HG02678 (cell line): ENCODE results near the gene STXBP5L.
"Not testable (repeated sequence)": the region's sequence is repeated elsewhere in the genome, so short reads cannot be mapped to it uniquely, and the experiment has no call there.

ENCODE experiments used
- ATAC-seq: cut with Tn5 transposase; IDR thresholded peaks from one replicate; pipeline ENCODE4 v1.9.1; 2021; ENCODE audit warnings: mild to moderate bottlenecking, moderate library complexity; ENCODE audit not compliant: unreplicated experiment

Gene STXBP5L

DNA sequence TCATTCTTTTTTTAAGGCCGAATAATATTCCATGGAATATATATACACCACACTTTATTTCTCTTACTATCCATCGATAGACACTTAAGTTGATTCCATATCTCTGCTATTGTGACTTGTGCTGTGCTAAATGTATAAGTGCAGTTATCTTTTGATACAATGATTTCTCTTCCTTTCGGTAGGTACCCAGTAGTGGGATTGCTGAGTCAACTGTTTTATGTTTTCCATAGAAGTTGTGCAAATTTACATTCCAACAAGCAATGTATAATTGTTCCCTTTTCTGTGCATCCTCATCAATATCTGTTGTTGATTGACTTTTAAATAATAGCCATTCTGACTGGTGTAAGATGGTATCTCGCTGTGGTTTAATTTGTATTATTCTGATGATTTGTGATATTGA is 81.0 kb downstream of the STXBP5L start:
- ATAC-seq, result no peak

DNA sequence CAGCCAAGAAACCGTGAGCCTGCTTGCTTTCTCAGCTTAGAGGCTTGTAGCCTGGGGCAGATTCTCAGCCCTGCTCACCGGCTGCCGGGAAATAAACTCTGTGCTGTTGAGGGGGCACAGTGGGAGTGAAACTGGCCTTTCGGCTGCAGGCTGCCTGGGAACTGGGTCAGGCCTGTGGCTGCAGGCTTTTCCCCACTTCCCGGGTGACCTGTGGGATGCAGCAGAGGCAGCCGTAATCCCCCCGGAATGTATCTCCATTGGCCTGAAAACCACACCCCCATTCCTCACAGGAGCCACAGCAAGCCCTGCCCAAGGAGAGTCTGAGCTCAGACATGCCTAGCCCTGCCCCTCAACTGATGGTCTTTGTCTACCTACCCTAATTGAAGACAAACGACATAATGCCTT is 110.9 kb downstream of the STXBP5L start:
- ATAC-seq, result no peak

DNA sequence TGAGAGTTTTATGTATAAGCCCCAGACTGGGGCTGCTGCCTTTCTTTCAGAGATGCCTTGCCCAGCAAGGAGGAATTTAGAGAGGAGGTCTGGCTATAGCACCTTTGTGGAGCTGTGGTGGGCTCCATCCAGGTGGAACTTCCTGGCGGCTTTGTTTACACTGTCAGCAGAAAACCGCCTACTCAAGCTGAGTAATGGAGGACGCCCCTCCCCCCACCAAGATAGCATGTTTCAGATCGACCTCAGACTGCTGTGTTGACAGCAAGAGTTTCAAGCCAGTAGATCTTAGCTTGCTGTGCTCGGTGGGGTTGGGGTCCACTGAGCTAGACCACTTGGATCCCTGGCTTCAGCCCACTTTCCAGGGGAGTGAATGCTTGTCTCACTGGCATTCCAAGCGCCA is 155.6 kb downstream of the STXBP5L start:
- no peak for ATAC-seq

DNA sequence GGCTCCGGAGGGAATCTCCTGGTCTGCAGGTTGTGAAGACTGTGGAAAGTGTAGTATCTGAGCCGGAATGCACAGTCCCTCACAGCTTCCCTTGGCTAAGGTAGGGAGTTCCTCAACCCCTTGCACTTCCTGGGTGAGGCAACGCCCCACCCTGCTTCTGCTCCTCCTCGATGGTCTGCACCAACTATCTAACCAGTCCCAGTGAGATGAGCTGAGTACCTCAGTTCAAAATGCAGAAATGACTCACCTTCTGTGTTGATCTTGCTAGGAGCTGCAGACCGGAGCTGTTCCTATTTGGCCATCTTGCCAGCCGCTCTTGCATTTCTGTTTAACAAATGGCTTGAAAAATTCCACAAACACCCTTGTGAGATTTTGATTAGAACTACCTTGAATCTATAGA is 156.1 kb downstream of the STXBP5L start:
- ATAC-seq, result no peak

DNA sequence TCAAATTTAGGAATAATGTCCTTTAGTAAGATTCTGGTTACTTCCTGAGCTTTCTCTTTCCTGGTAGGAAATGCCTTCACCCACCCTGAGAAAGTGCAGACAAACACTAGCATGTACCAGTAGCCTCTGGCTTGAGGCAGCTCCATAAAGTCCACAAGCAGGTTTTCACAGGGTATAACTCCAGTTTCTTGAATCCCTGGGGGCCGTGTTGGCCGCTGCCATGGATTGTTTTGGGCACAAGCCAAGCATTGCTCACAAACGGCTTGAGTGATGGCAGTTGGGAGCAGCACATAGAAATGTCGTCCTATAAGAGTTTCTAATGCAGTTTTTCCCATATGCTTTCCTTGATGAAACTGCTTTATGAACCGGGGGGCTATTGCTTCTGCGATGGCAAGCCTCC is 164.1 kb downstream of the STXBP5L start:
- no peak for ATAC-seq

DNA sequence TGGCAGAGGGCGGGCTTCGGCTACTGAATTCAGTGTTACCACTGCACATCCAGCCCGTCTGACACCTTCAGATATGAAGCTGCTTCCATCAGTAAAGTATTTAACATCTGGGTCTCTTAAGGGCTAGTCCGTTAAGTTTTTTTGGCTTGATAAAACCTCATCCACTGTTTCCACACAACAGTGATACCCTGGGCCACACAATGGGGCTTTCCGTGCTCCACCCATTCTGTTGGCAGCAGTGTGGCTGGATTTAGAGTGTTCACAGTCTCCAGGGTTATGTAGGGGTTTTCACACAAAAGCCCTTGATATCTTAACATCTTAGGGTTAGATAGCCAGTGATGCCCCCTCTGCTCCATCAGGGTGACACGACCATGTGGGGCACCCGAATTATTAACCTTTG is 165.0 kb downstream of the STXBP5L start:
- no peak for ATAC-seq

DNA sequence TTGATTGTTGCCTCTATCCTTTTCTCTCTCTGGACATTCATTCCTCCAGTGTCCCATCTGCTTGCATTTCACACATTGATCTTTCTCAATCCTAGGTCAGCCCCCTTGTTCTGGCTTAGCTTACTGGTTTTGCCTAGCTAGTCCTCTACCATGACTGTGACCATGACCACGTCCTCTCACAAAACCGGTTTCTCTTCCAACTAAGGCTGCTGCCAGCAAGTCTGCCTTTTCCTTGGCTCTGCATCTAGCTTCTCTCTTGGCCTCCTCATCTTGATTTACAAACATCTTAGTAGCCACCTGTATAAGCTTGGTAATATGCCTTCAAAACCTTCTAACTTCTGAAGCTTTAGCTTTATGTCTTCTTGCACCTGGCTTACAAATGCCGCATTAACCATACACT is 167.2 kb downstream of the STXBP5L start:
- ATAC-seq, result no peak

DNA sequence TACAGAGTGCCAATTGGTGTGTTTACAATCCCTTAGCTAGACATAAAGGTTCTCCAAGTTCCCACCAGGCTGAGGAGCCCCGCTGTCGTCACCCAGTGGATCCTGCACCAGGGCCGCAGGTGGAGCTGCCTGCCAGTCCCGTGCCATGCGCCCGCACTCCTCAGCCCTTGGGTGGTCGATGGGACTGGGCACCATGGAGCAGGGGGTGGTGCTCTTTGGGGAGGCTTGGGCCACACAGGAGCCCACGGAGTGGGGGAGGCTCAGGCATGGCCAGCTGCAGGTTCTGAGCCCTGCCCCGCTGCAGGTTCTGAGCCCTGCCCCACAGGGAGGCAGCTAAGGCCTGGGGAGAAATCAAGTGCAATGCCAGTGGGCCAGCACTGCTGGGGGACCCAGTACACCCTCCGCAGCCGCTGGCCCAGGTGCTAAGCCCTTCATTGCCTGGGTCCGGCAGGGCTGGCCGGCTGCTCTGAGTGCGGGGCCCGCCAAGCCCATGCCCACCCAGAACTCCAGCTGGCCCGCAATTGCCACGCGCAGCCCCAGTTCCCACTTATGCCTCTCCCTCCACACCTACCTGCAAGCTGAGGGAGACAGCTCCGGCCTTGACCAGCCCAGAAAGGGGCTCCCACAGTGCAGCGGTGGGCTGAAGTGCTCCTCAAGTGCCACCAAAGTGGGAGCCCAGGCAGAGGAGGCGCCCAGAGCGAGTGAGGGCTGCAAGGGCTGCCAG is 170.5 kb downstream of the STXBP5L start:
- ATAC-seq, result not testable (repeated sequence)

DNA sequence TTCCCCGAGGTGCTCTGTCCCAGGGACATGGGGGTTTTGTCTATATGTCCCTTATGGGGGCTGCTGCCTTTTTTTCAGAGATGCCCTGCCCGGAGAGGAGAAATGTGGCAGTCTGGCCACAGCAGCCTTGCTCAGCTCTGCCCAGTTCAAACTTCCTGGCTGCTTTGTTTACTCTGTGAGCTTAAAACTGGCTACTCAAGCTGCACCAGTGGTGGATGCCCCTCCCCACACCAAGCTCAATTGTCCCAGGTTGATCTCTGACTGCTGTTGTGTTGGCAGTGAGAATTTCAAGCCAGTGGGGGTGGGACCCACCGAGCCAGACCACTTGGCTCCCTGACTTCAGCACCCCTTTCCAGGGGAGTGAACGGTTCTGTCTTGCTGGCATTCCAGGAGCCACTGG is 188.9 kb downstream of the STXBP5L start:
- ATAC-seq, result no peak

DNA sequence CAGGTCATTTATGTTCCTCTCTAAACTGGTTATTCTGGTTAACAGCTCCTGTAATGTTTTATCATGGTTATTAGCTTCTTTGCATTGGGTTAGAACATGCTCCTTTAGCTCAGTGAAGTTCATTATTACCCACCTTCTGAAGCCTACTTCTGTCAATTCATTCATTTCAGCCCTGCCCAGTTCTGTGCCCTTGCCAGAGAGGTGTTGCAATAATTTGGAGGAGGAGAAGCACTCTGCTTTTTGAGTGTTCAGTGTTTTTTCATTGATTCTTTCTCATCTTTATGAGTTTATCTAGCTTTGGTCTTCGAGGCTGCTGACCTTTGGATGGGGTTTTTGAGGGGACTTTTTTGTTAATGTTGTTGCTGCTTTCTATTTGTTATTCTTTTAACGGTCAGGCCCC is 203.1 kb downstream of the STXBP5L start:
- ATAC-seq, result not testable (repeated sequence)

DNA sequence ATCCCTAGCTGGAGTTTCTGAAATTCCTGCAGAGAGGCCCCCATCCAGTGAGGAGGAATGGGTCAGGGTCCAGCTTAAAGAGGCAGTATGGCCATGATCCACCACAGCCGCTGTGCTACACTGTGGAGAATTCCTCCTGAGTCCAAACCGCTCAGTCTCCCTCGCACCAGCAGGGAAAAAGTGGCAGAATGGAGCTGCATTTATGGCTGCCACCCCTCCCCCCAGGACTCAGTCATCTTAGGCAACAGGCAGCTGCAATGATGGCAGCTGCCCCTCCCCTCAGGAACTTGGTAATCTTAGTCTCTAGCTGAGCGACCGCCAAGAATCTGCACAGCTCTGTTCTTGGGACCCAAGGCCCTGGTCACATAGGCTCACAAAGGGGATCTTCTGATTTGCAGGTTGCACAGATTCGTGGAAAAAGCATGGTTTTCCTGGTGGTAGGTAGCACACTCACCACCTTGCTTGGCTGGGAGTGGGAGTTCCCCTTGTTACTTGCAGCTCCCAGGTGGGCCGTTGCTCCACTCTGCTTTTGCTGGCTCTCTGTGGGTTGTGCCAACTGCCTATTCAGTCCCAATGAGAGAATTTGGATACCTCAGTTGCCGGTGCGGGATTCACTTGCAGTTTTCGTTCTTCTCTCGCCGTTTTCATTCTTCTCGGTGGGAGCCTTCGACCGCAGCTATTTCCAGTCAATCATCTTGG is 204.1 kb downstream of the STXBP5L start:
- ATAC-seq, result no peak

DNA sequence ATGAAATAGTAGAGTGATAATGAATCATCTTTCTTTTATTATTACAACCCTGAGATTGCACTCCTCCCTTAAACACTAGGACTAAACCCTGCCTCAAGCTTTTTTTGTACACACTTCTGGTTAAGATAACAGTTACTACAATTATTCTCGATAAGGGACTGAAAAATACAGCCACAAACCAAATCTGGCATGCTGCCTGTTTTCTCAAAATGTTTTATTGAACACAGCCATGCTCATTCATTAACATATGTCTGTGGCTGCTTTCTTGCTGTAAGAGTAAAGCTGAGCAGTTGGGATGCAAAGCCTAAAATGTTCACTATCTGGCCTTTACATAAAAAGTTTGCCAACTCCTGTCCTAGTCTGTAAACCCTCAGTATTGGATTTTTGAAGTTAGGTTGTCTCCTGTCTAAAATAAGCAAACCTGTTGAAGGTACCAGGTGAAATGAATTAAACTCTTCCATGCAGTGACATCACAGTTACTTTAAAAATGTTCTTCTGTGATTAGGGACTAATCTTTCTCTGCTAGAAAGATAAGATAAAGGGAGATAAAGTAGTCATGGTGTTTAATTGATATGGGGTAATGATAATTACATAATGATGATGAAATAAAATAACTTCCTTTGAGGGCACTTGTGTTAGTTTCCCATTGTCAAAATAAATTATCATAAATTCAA is 218.2 kb downstream of the STXBP5L start:
- no peak for ATAC-seq

DNA sequence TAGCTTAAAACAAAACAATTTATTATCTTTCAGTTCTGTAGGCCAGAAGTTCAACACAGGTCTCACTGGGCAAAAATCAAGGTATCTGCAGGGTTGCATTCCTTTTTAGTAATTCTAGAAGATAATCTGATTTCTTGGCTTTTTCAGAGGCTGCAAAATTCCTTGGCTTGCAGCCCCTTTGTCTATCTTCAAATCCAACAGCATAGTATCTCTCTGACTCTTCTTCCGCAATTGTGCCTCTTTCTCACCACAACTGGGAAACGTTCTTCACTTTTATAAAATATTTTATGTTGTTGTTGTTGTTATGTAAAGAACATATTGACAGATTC is 218.7 kb downstream of the STXBP5L start:
- no peak for ATAC-seq

DNA sequence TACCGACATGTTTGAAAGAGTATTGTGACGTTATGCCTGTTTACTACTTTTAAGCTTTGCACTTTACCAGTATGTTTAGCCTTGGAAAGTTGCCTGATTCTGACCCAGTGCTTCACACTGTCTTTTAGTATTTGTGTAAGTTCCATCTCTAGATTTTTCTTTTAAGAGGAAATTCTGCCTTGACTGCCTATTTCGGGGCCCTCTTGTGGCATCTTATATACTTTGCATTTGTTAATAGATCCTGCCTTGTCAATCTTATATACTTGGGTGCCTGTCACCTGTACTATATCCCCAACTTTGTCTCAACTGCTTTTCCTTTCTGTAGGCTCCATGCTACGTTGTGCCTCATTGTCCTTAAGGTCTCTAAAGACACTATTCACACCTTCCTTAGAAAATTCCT is 244.6 kb downstream of the STXBP5L start:
- no peak for ATAC-seq

DNA sequence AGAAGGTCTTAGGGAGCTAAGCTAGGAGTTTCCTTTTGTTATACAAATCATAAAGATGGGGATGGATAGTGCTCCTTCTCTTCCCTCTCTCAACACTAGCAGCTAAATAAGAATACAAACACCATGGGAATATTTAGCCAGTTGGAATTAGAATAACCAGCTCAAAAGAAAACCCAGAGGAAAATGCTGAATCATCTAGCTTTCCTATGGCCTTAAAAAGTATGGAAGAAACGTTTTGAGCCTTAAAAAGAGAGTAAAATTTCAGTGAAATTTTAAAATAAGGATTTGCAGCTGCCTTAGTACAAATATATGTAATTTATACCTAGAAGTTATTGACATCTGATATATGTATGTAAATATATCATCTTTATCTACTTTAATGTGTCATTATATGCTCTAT is 245.8 kb downstream of the STXBP5L start:
- no peak for ATAC-seq

DNA sequence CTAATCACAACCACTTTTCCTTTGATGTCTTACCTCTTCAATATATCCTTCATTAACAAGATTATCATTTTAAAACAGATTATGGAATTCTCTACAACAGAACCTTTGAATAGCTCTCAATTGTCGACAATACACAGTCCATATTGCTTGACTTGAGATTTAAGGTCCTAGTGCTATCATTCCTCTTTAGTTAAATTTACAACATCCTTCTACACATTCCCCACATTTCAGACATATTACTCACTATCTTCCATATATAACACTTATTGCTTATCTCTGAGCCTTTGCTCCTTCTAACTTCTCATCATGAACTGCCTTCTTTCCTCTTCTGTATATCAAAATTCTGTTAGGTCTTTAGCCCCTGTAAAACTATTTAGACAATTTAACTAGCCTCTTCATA is 247.0 kb downstream of the STXBP5L start:
- no peak for ATAC-seq

DNA sequence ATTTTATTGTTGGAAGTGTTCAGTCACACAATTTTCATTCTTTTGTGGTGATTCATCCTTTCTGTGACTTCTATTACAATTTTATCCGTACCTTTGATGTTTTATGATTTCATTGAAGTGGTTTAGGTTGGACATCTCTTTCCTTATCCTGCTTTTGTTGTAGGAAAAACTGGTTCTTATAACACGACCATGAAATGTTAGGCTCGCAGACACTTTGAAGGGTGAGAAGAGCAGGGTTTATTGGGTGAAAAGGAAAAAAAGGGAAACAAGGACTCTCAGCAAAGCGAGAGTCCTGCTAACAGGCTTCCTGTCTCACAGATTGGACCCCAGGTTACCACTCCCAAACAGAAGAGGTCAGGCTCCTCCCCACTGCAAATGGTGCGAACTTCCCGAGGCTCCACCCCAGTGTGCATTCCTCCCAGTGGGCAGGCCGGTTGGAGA is 257.4 kb downstream of the STXBP5L start:
- ATAC-seq, result no peak

DNA sequence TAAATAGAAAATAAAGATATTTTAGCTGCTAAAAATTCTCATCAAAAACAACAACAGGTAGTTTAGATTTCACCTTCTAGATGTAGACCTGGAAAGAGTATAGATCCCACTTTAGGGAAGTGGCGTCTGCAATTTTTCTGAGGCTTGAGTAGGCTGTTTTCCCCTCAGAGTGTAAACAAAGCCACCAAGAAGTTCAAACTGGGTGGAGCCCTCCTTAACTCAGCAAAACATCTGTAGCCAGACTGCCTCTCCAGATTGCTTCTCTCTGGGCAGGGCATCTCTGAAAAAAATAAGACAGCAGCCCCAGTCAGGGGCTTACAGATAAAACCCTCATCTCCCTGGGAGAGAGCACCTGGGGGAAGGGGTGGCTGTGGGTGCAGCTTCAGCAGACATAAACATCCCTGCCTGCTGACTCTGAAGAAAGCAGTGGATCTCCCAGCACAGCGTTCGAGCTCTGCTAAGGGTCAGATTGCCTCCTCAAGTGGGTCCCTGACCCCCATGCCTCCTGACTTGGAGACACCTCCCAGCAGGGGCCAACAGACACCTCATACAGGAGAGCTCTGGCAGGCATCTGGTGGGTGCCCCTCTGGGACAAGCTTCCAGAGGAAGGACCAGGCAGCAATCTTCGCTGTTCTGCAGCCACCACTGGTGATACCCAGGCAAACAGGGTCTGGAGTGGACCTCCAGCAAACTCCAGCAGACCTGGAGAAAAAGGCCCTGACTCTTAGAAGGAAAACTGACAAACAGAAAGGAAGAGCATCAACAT is 259.6 kb downstream of the STXBP5L start:
- ATAC-seq, result no peak

DNA sequence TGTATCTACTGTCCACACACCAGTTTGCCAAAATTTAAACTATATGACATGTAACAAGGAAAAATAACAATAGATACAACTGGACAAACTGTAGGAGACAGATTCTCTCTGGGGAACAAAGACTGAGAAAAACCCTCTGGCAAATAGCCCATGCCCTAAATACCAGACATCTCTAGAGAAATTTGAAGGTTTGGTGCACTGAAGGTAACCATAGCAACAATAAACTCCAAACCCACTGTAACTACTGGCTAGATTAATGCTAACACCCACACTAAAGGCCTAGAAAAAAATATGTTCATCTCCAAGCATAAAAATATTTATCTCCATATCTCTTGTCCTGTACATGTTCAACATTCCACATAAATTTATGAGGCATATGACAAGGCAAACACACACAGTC is 267.1 kb downstream of the STXBP5L start:
- ATAC-seq, result no peak

DNA sequence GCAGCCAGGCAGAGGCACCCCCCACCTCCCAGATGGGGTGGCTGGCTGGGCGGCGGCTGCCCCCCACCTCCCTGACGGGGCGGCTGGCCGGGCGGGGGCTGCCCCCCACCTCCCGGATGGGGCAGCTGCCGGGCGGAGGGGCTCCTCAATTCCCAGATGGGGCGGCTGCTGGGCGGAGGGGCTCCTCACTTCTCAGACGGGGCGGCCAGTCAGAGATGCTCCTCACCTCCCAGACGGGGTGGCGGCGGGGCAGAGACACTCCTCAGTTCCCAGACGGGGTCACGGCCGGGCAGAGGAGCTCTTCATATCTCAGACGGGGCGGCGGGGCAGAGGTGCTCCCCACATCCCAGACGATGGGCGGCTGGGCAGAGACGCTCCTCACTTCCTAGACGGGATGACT is 282.6 kb downstream of the STXBP5L start:
- ATAC-seq, result not testable (repeated sequence)

DNA sequence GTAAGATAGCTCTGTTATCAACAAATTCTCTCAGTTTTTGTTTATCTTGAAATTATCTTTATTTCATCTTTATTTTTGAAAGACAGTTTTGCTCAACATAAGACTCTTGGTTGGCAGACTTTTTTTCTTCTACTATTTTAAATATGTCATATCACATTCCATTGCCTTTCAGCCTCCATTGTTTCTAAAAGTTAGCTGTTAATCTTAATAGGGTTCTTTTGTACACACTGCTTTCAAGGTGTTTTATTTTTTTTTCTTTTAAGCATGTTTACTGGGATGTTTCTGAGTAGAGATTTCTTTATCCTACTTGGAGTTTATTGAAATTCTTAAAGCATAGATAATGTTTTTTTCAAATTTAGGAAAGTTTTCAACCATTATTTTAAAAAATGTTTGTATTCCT is 294.6 kb downstream of the STXBP5L start:
- ATAC-seq, result no peak
